Osteocyte (in vitro differentiated cells): ENCODE data around the gene RAB8A. TPM values are rescaled to one million over a fixed set of nuclear protein-coding genes. Genes with fewer than 3 reads are reported as not detected.

ENCODE experiments used
- DNase-seq: peaks from one replicate; pipeline ENCODE4 v3.0.0; 2021; ENCODE audit warnings: mixed read lengths; ENCODE audit not compliant: unreplicated experiment; ENCODE audit errors: extremely low spot score
- H3K27ac Mint-ChIP-seq: one replicate; pipeline ENCODE4 v1.8.0; 2021; ENCODE audit warnings: mild to moderate bottlenecking, mixed read lengths; ENCODE audit not compliant: unreplicated experiment
- H3K27me3 Mint-ChIP-seq: one replicate; pipeline ENCODE4 v1.8.0; 2021; ENCODE audit warnings: mixed read lengths; ENCODE audit not compliant: unreplicated experiment
- H3K36me3 Mint-ChIP-seq: one replicate; pipeline ENCODE4 v1.8.0; 2021; ENCODE audit warnings: mixed read lengths; ENCODE audit not compliant: unreplicated experiment
- H3K4me1 Mint-ChIP-seq: one replicate; pipeline ENCODE4 v1.8.0; 2021; ENCODE audit warnings: mixed read lengths; ENCODE audit not compliant: unreplicated experiment
- H3K4me3 Mint-ChIP-seq: one replicate; pipeline ENCODE4 v1.8.0; 2021; ENCODE audit warnings: mild to moderate bottlenecking, moderate library complexity, mixed read lengths; ENCODE audit not compliant: unreplicated experiment
- H3K9me3 Mint-ChIP-seq: one replicate; pipeline ENCODE4 v1.8.0; 2021; ENCODE audit warnings: mixed read lengths; ENCODE audit not compliant: unreplicated experiment
- CTCF ChIP-seq: fragments of 200-600 bp; sonication (generic); IDR thresholded peaks from 2 replicates; pipeline ENCODE4 v1.5.0; 2021; ENCODE audit warnings: antibody characterized with exemption, mild to moderate bottlenecking, moderate library complexity
- total RNA-seq: library from RNA; stranded (reverse); gene quantifications from 2 replicates; pipeline ENCODE4 v1.2.1, GENCODE V29; 2021

The RAB8A gene
- total RNA-seq, 1 donor from 2014 or later: 61.1 TPM

- Mint-ChIP-seq H3K27ac (no peak overlapping the region), H3K4me1 (peaks cover 2% of the 10 kb centered on the region), H3K9me3 (no peaks in the 10 kb centered on the region), H3K36me3 (peaks cover 2% of the 10 kb centered on the region), H3K27me3 (peaks cover 12% of the 10 kb centered on the region), H3K4me3 (no peak overlapping the region)
- TF ChIP-seq CTCF: no peak
- no peak for DNase-seq
Observed at GRCh38 chr19:16144216-16144581, 32.5 kb downstream of the RAB8A start.

GRCh38 chr19:16146112-16146511 is 34.4 kb downstream of the RAB8A start:
- H3K4me1 Mint-ChIP-seq: peaks cover 3% of the 10 kb centered on the region
- H3K27ac Mint-ChIP-seq: no peak overlapping the region
- no peaks in the 10 kb centered on the region for H3K9me3 Mint-ChIP-seq
- TF ChIP-seq CTCF: no peak
- peaks cover 2% of the 10 kb centered on the region for H3K36me3 Mint-ChIP-seq
- H3K27me3 Mint-ChIP-seq: peaks cover 12% of the 10 kb centered on the region
- no peak overlapping the region for H3K4me3 Mint-ChIP-seq
- no peak for DNase-seq

- Mint-ChIP-seq H3K9me3 (no peaks in the 10 kb centered on the region), H3K27me3 (peaks cover 10% of the 10 kb centered on the region), H3K36me3 (no peaks in the 10 kb centered on the region), H3K4me3 (no peak overlapping the region), H3K4me1 (peaks cover 3% of the 10 kb centered on the region), H3K27ac (no peak overlapping the region)
- no peak for TF ChIP-seq CTCF
- DNase-seq: no peak
Observed at GRCh38 chr19:16148443-16149229, 36.9 kb downstream of the RAB8A start.

- Mint-ChIP-seq H3K27me3 (peaks cover 11% of the 10 kb centered on the region), H3K36me3 (no peaks in the 10 kb centered on the region), H3K9me3 (no peaks in the 10 kb centered on the region), H3K4me1 (peaks cover 3% of the 10 kb centered on the region), H3K4me3 (no peak overlapping the region), H3K27ac (no peak overlapping the region)
- DNase-seq: no peak
- TF ChIP-seq CTCF: no peak
Observed at GRCh38 chr19:16153582-16154336, 42.1 kb downstream of the RAB8A start.

GRCh38 chr19:16154557-16154956 is 42.9 kb downstream of the RAB8A start:
- Mint-ChIP-seq H3K27ac (no peak overlapping the region), H3K4me3 (no peak overlapping the region), H3K36me3 (no peaks in the 10 kb centered on the region), H3K27me3 (peaks cover 11% of the 10 kb centered on the region), H3K4me1 (peaks cover 2% of the 10 kb centered on the region), H3K9me3 (no peaks in the 10 kb centered on the region)
- no peak for DNase-seq
- TF ChIP-seq CTCF: no peak
